Fibroblast of lung (primary cell): ENCODE results near the gene SAT2. TPM values are rescaled to one million over a fixed set of nuclear protein-coding genes. Genes with fewer than 3 reads are reported as not detected.

ENCODE experiments used
- DNase-seq, 2 donors: peaks; one replicate each; pipeline versions ENCODE4 v3.0.0 to v3.0.0-alpha.2; 2010; ENCODE audit warnings: low read depth in 2 of 2
- H2AFZ ChIP-seq: 2 replicates; pipeline ENCODE4 v1.5.1; 2012; ENCODE audit warnings: low read length, control low read depth, inconsistent platforms
- H3K27ac ChIP-seq: 2 replicates; pipeline ENCODE4 v1.5.1; 2011; ENCODE audit warnings: low read length, control low read depth; ENCODE audit not compliant: insufficient read depth
- H3K27me3 ChIP-seq: 2 replicates; pipeline ENCODE4 v1.5.1; 2011; ENCODE audit warnings: mild to moderate bottlenecking, low read length; ENCODE audit not compliant: control insufficient read depth, insufficient read depth
- H3K36me3 ChIP-seq: 2 replicates; pipeline ENCODE4 v1.5.1; 2011; ENCODE audit warnings: low read length; ENCODE audit not compliant: control insufficient read depth, insufficient read depth
- H3K4me1 ChIP-seq: 2 replicates; pipeline ENCODE4 v1.5.1; 2011; ENCODE audit warnings: low read length; ENCODE audit not compliant: control insufficient read depth, insufficient read depth; ENCODE audit errors: extremely low read depth
- H3K4me2 ChIP-seq: 2 replicates; pipeline ENCODE4 v1.5.1; 2011; ENCODE audit warnings: low read length, control low read depth; ENCODE audit not compliant: insufficient read depth; ENCODE audit errors: extremely low read depth
- H3K4me3 ChIP-seq, 4 experiments: fragments of 200-600 bp in 1 of 4; sonication (generic) in 1 of 4; replicated peaks in 1 of 4; 2 replicates each; pipeline ENCODE4 v1.5.1; 2011 to 2016; ENCODE audit warnings: low read length in 4 of 4, low read depth in 3 of 4, mild to moderate bottlenecking in 3 of 4, control low read depth in 2 of 4, inconsistent platforms in 1 of 4, mixed read lengths in 1 of 4; ENCODE audit not compliant: insufficient read depth in 1 of 4; ENCODE audit errors: control extremely low read depth in 1 of 4
- H3K79me2 ChIP-seq: 2 replicates; pipeline ENCODE4 v1.5.1; 2012; ENCODE audit warnings: mild to moderate bottlenecking, low read length, inconsistent platforms; ENCODE audit not compliant: control insufficient read depth, insufficient read depth
- H3K9ac ChIP-seq: 2 replicates; pipeline ENCODE4 v1.5.1; 2011; ENCODE audit warnings: mild to moderate bottlenecking, low read length, control low read depth; ENCODE audit not compliant: insufficient read depth
- H3K9me3 ChIP-seq: 2 replicates; pipeline ENCODE4 v1.5.1; 2012; ENCODE audit warnings: low read depth, low read length; ENCODE audit not compliant: control insufficient read depth, insufficient read depth
- H4K20me1 ChIP-seq: 2 replicates; pipeline ENCODE4 v1.5.1; 2011; ENCODE audit warnings: low read length; ENCODE audit not compliant: control insufficient read depth, insufficient read depth; ENCODE audit errors: extremely low read depth
- EZH2 ChIP-seq: IDR thresholded peaks from 2 replicates; pipeline ENCODE4 v1.5.1; 2012; ENCODE audit warnings: low read length, control low read depth, mild to moderate bottlenecking; ENCODE audit errors: missing control alignments
- polyA plus RNA-seq, 2 donors: library from polyadenylated mRNA; depleted of rRNA in 1 of 2; stranded (reverse) in 1 of 2; unstranded in 1 of 2; fragments of >200 nt; gene quantifications; 2 replicates each; pipeline ENCODE4 v1.2.1, GENCODE V29; 2011 to 2012; ENCODE audit warnings: missing spikeins in 1 of 2
- total RNA-seq: library from RNA; depleted of rRNA; stranded (reverse); fragments of >200 nt; gene quantifications from 2 replicates; pipeline ENCODE4 v1.2.1, GENCODE V29; 2014
- TF ChIP-seq, protein P1 (sequence below), 2 donors: IDR thresholded peaks in 1 of 2; conservative IDR thresholded peaks in 1 of 2; 1 replicate in 1 of 2; 2 replicates in 1 of 2; pipeline ENCODE4 v1.5.1; 2011 to 2012; ENCODE audit warnings: low read length in 2 of 2, control low read depth in 1 of 2, inconsistent platforms in 1 of 2, low read depth in 1 of 2, mild to moderate bottlenecking in 1 of 2

The SAT2 gene
- total and polyA plus RNA-seq, 2 donors (not counting 1 experiment from before 2014, with no cell fraction given) = 48.2 to 54.3 TPM

DNA sequence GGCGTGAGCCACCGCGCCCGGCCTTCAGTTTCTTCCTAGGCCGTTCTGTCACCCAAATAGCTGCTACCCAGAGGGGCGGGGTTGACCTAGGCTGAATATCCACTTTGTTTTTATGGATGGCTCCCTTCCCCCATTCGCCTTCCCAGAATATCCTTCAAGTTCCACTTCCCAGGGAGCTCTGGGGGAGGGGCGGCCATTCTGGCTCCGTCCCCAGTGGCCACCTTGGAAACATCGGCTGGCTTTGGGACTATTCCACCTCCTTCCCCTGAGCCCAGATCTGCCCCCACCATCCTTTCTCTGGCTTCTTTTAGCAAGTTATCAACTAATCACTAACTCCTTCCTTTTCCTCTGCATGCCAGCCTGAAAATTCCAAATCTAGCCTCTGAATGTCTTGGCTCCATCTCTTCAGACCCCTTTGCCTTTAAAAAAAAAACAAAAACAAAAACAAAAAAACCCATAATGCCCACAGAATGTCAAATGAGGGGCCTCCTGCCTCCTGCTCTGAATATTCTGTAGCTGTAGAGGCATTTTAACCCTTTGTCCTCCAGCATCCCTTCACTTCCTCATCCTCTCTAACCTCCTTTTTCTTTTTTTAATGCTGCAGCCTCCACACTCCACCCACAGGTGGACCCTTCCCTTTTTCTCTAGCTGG is 29.5 kb upstream of the SAT2 start:
- no peak overlapping the region for H3K4me2 ChIP-seq
- no peak overlapping the region for H3K27ac ChIP-seq
- no peaks in the 10 kb centered on the region for H3K9me3 ChIP-seq
- no peak overlapping the region for H3K4me3 ChIP-seq
- H4K20me1 ChIP-seq = no peaks in the 10 kb centered on the region
- H3K79me2 ChIP-seq = no peaks in the 10 kb centered on the region
- peaks cover 18% of the 10 kb centered on the region for H3K27me3 ChIP-seq
- no peak overlapping the region for H3K9ac ChIP-seq
- peak; percentile 5 to 10 for DNase-seq
- H2AFZ ChIP-seq = no peak overlapping the region
- TF ChIP-seq EZH2 = no peak
- TF ChIP-seq, protein P1, sequence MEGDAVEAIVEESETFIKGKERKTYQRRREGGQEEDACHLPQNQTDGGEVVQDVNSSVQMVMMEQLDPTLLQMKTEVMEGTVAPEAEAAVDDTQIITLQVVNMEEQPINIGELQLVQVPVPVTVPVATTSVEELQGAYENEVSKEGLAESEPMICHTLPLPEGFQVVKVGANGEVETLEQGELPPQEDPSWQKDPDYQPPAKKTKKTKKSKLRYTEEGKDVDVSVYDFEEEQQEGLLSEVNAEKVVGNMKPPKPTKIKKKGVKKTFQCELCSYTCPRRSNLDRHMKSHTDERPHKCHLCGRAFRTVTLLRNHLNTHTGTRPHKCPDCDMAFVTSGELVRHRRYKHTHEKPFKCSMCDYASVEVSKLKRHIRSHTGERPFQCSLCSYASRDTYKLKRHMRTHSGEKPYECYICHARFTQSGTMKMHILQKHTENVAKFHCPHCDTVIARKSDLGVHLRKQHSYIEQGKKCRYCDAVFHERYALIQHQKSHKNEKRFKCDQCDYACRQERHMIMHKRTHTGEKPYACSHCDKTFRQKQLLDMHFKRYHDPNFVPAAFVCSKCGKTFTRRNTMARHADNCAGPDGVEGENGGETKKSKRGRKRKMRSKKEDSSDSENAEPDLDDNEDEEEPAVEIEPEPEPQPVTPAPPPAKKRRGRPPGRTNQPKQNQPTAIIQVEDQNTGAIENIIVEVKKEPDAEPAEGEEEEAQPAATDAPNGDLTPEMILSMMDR (conservative IDR thresholded peaks at IDR 0.05 in 1 of 2, IDR thresholded peaks at IDR 0.05 in 1 of 2; ENCODE audit: low read depth in 1 of 2, low read length in 2 of 2) = no peak
- H3K4me1 ChIP-seq = no peaks in the 10 kb centered on the region
- no peaks in the 10 kb centered on the region for H3K36me3 ChIP-seq

DNA sequence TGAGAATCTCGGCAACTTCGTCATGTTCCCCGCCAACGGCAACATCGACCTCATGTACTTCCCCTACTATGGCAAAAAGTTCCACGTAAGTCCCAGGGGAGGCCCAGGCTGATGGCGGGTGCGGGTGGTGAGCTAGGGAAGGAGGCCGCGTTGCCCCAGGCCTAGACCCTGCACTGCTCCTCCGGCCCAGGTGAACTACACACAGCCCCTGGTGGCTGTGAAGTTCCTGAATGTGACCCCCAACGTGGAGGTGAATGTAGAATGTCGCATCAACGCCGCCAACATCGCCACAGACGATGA is 27.9 kb upstream of the SAT2 start:
- H3K9me3 ChIP-seq = no peaks in the 10 kb centered on the region
- no peaks in the 10 kb centered on the region for H4K20me1 ChIP-seq
- H3K9ac ChIP-seq = no peak overlapping the region
- no peak for DNase-seq
- no peaks in the 10 kb centered on the region for H3K36me3 ChIP-seq
- H3K4me2 ChIP-seq = no peak overlapping the region
- no peak overlapping the region for H3K4me3 ChIP-seq
- TF ChIP-seq, protein P1 (conservative IDR thresholded peaks at IDR 0.05 in 1 of 2, IDR thresholded peaks at IDR 0.05 in 1 of 2; ENCODE audit: low read depth in 1 of 2, low read length in 2 of 2) = no peak
- TF ChIP-seq EZH2 = no peak
- H3K27me3 ChIP-seq = peaks cover 31% of the 10 kb centered on the region
- no peak overlapping the region for H3K27ac ChIP-seq
- H3K79me2 ChIP-seq = no peaks in the 10 kb centered on the region
- no peaks in the 10 kb centered on the region for H3K4me1 ChIP-seq
- no peak overlapping the region for H2AFZ ChIP-seq

DNA sequence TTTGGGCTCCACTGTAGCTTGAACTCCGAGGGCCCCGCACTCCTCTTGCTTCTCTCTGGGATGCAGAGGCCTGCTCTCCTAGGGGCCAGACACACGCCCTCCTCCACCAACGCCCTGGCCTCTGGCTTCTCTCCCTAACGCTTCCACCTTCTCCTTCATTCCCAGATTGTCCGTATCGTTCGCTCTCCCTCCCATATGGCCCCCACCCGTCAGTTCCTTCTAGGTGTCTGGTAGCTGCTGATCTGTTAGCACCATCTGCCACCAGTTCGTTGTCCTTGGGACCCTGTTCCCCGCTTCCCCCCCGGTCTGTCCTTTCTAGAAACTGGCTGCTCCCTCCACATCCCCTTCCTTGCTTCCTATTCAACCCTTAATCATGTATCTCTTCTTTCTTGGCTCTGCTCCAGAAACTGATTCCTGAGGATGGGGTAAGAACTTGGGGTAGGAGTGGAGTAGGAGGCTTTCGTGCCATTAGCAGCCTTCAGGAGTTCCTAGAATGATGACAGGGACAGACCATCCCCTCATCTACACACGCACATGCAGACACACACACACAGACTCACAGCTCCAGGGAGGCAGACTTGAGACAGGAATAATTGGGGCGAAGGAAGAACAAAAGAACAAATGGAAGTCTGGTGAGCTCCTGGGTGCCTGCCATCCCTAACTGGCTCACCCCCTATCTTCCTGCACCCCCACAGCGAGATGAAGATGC is 27.4 kb upstream of the SAT2 start:
- H2AFZ ChIP-seq = no peak overlapping the region
- no peak overlapping the region for H3K9ac ChIP-seq
- TF ChIP-seq, protein P1 (conservative IDR thresholded peaks at IDR 0.05 in 1 of 2, IDR thresholded peaks at IDR 0.05 in 1 of 2; ENCODE audit: low read depth in 1 of 2, low read length in 2 of 2) = no peak
- no peak for TF ChIP-seq EZH2
- H3K4me2 ChIP-seq = no peak overlapping the region
- peak in 1 of 2 donors; percentile 22 for DNase-seq
- H3K79me2 ChIP-seq = no peaks in the 10 kb centered on the region
- no peak overlapping the region for H3K27ac ChIP-seq
- H4K20me1 ChIP-seq = no peaks in the 10 kb centered on the region
- peaks cover 36% of the 10 kb centered on the region for H3K27me3 ChIP-seq
- no peaks in the 10 kb centered on the region for H3K36me3 ChIP-seq
- H3K9me3 ChIP-seq = no peaks in the 10 kb centered on the region
- peaks cover 2% of the 10 kb centered on the region for H3K4me1 ChIP-seq
- H3K4me3 ChIP-seq = no peak overlapping the region
